BLaER1 (cell line): ENCODE results near the gene CELF2.
"Not testable (repeated sequence)": the region's sequence is repeated elsewhere in the genome, so short reads cannot be mapped to it uniquely, and the experiment has no call there.

Experiments
- H3K27ac ChIP-seq: shearing (Covaris generic); formaldehyde crosslinking; 2 replicates; pipeline ENCODE4 v1.8.1; 2022
- H3K27me3 ChIP-seq: shearing (Covaris generic); formaldehyde crosslinking; 2 replicates; pipeline ENCODE4 v1.8.1; 2022
- H3K36me3 ChIP-seq: shearing (Covaris generic); formaldehyde crosslinking; 2 replicates; pipeline ENCODE4 v1.8.1; 2022
- H3K4me1 ChIP-seq: shearing (Covaris generic); formaldehyde crosslinking; 2 replicates; pipeline ENCODE4 v1.8.1; 2022
- H3K4me2 ChIP-seq: shearing (Covaris generic); formaldehyde crosslinking; 2 replicates; pipeline ENCODE4 v1.8.1; 2022
- H3K4me3 ChIP-seq: shearing (Covaris generic); formaldehyde crosslinking; 2 replicates; pipeline ENCODE4 v1.8.1; 2022
- H3K9ac ChIP-seq: shearing (Covaris generic); formaldehyde crosslinking; 2 replicates; pipeline ENCODE4 v1.8.1; 2022
- H3K9me3 ChIP-seq: shearing (Covaris generic); formaldehyde crosslinking; 2 replicates; pipeline ENCODE4 v1.8.1; 2022
- H4K20me1 ChIP-seq: shearing (Covaris generic); formaldehyde crosslinking; 2 replicates; pipeline ENCODE4 v1.8.1; 2022
- Cebpa-rat ChIP-seq: shearing (Covaris generic); IDR thresholded peaks from 2 replicates; pipeline ENCODE4 v1.8.1; 2022

The CELF2 gene

DNA sequence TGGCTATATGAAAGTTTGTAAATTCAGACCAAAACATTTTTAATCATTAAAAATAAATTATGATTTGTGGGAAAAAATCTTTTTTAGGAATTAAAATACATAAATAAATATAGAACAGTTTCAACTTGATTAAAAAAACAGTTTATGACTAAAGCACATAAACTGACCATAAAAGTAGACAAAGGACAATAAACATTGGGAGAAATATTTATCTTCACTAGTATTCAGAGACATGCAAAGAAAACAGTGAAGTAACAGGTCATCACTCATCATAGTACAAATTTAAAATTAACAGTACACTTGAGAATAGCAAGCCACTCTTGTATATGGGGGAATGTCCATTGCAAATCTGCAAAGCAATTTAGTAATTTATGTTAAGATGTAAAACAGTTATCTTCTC lies 28.0 kb upstream of the CELF2 start:
- no peaks in the 10 kb centered on the region for H4K20me1 ChIP-seq

DNA sequence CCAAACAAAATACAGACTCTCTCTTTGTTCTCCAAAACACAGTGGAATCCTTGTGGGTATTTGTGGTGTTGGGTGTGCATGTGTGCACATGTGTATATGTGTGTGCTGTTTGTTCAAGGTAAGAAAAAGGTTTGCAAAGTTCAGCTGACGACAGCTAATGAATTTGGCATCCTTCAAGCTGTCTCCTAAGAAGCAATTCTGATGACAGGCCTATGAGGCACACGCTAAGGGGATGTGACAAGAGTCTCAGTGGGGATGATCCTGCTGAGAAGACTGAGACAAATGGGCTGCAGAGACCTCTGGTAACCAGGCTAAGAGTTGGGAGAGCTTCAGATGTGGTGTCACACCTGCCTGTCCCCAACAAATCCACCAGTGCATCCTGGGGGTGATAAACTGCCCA lies 26.5 kb upstream of the CELF2 start:
- Histone ChIP-seq H3K4me3 (no peak overlapping the region), H3K27me3 (no peaks in the 10 kb centered on the region), H4K20me1 (no peaks in the 10 kb centered on the region), H3K9ac (no peak overlapping the region), H3K4me2 (no peak overlapping the region), H3K9me3 (no peaks in the 10 kb centered on the region), H3K36me3 (no peaks in the 10 kb centered on the region), H3K4me1 (no peaks in the 10 kb centered on the region), H3K27ac (no peak overlapping the region)
- no peak for TF ChIP-seq Cebpa-rat

More for the DNA sequence above, 28.0 kb upstream of the CELF2 start:
- no peak overlapping the region for H3K27ac ChIP-seq
- no peaks in the 10 kb centered on the region for H3K4me1 ChIP-seq
- H3K27me3 ChIP-seq, result no peaks in the 10 kb centered on the region
- TF ChIP-seq Cebpa-rat, result no peak
- H3K4me3 ChIP-seq, result no peak overlapping the region
- H3K9me3 ChIP-seq, result no peaks in the 10 kb centered on the region
- H3K36me3 ChIP-seq, result no peaks in the 10 kb centered on the region
- no peak overlapping the region for H3K4me2 ChIP-seq
- no peak overlapping the region for H3K9ac ChIP-seq

DNA sequence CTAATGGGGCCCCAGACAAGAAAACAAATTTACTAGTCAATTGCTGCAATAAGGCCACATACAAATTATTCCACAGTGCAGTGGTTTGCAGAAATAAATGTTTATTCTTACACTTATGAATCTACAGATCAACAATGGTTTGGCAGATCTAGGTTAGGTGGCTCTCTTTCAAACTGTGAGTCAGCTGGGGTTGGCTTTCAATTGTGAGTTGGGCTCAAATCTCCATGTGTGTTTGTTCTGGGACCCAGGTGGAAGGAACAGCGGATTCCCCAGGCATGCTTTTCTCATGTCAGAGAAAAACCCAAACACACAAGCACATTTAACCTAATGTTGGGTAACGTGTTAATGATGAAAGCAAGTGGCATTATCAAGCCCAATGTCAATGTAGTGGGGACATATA lies 25.6 kb upstream of the CELF2 start:
- TF ChIP-seq Cebpa-rat, result no peak
- H3K4me3 ChIP-seq, result no peak overlapping the region
- H3K36me3 ChIP-seq, result no peaks in the 10 kb centered on the region
- no peaks in the 10 kb centered on the region for H3K9me3 ChIP-seq
- H3K4me1 ChIP-seq, result no peaks in the 10 kb centered on the region
- H3K4me2 ChIP-seq, result no peak overlapping the region
- no peaks in the 10 kb centered on the region for H3K27me3 ChIP-seq
- H4K20me1 ChIP-seq, result no peaks in the 10 kb centered on the region
- no peak overlapping the region for H3K27ac ChIP-seq
- no peak overlapping the region for H3K9ac ChIP-seq

DNA sequence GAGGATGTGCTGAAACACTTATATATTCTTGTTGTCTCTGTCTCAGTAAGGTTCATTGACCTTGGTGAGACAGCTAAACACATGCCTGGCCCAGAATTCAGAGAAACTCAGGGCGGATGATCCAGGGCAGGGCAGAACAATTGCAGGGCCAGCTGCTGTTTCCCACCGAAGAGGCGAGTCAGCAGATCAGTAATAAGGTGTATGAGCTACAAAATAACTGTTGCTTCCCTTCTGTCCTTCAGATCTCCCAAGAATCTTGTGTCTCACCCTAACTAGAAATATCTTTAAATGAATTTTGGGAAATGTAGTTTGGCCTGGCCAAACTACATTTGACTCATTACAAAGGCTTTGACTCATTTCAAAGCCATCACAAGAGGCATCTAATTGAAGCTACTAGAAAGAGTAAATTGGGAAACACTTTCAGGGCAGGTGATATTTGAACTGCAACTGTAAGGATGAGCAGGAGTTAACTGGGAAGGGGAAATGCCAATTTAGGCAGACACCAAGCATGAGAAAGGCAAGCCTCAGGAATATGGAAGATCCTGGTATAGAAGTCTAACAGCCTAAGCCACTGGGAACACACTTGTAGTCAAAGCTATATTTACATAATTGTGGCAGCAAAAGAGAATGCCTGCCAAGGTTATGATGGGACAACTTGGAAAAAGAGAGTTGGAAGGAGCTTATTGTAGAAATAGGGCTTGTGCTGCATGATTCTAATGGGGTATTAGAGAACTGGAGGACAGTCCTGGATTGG lies 24.5 kb upstream of the CELF2 start:
- H3K9ac ChIP-seq, result no peak overlapping the region
- H3K27ac ChIP-seq, result no peak overlapping the region
- peaks cover 3% of the 10 kb centered on the region; the same call in 1 of the 2 replicates for H3K9me3 ChIP-seq
- no peak overlapping the region for H3K4me3 ChIP-seq
- no peaks in the 10 kb centered on the region for H4K20me1 ChIP-seq
- H3K4me2 ChIP-seq, result no peak overlapping the region
- TF ChIP-seq Cebpa-rat, result no peak
- H3K27me3 ChIP-seq, result no peaks in the 10 kb centered on the region
- no peaks in the 10 kb centered on the region for H3K4me1 ChIP-seq
- no peaks in the 10 kb centered on the region for H3K36me3 ChIP-seq

DNA sequence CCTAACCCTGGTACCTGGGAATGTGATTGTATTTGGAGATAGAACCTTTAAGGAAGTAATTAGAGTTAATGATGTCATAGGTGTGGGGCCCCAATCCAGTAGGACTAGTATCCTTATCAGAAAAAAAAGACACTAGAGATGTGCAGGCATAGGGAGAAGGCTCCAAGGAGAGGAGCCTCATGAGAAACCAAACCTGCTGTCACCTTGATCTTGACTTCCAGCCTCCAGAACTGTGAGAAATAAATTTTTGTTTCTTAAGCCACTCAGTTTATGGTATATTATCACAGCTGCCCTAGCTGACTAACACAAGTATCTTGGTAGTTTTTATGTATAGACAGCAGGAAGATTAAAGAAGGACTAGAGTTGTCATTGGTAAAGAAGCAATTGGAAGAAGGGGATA lies 23.9 kb upstream of the CELF2 start:
- Histone ChIP-seq H3K27me3 (no peaks in the 10 kb centered on the region), H3K4me2 (no peak overlapping the region), H3K9ac (no peak overlapping the region), H3K4me1 (no peaks in the 10 kb centered on the region), H4K20me1 (no peaks in the 10 kb centered on the region), H3K27ac (no peak overlapping the region), H3K36me3 (no peaks in the 10 kb centered on the region), H3K9me3 (peaks cover 3% of the 10 kb centered on the region; the same call in 1 of the 2 replicates), H3K4me3 (no peak overlapping the region)
- no peak for TF ChIP-seq Cebpa-rat

DNA sequence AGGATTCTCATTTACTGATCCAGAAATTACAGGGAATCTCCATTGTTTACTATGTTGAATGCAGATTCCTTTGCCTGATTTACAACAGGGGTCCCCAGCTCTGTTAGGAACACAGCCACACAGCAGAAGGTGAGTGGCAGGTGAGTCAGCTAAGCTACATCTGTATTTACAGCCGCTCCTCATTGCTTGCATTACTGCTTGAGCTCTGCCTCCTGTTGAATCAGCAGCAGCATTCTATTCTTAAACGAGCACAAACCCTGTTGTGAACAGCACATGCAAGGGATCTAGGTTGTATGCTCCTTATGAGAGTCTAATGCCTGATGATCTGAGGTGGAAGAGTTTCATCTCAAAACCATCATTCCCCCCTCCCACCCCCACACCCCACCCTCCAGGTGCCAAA lies 23.3 kb upstream of the CELF2 start:
- H3K27ac ChIP-seq, result no peak overlapping the region
- no peaks in the 10 kb centered on the region for H4K20me1 ChIP-seq
- no peak overlapping the region for H3K4me3 ChIP-seq
- TF ChIP-seq Cebpa-rat, result no peak
- H3K9me3 ChIP-seq, result peaks cover 3% of the 10 kb centered on the region; the same call in 1 of the 2 replicates
- H3K9ac ChIP-seq, result no peak overlapping the region
- H3K4me2 ChIP-seq, result no peak overlapping the region
- H3K27me3 ChIP-seq, result no peaks in the 10 kb centered on the region
- no peaks in the 10 kb centered on the region for H3K4me1 ChIP-seq
- no peaks in the 10 kb centered on the region for H3K36me3 ChIP-seq

- no peaks in the 10 kb centered on the region for H4K20me1 ChIP-seq
- no peak for TF ChIP-seq Cebpa-rat
These were observed 22.6 kb upstream of the CELF2 start for GRCh38 chr10:10995120-10995519.

GRCh38 chr10:10996966-10997620 lies 20.6 kb upstream of the CELF2 start:
- Histone ChIP-seq H4K20me1 (no peaks in the 10 kb centered on the region), H3K4me2 (no peak overlapping the region), H3K27ac (no peak overlapping the region), H3K4me1 (no peaks in the 10 kb centered on the region), H3K9me3 (peaks cover 3% of the 10 kb centered on the region; the same call in 1 of the 2 replicates), H3K36me3 (no peaks in the 10 kb centered on the region), H3K9ac (no peak overlapping the region), H3K27me3 (no peaks in the 10 kb centered on the region), H3K4me3 (no peak overlapping the region)
- TF ChIP-seq Cebpa-rat, result no peak

More at GRCh38 chr10:10995120-10995519, 22.6 kb upstream of the CELF2 start:
- H3K4me2 ChIP-seq, result no peak overlapping the region
- H3K36me3 ChIP-seq, result no peaks in the 10 kb centered on the region
- no peaks in the 10 kb centered on the region for H3K27me3 ChIP-seq
- no peaks in the 10 kb centered on the region for H3K4me1 ChIP-seq
- H3K9me3 ChIP-seq, result peaks cover 3% of the 10 kb centered on the region; the same call in 1 of the 2 replicates
- H3K9ac ChIP-seq, result no peak overlapping the region
- H3K27ac ChIP-seq, result no peak overlapping the region
- H3K4me3 ChIP-seq, result no peak overlapping the region

DNA sequence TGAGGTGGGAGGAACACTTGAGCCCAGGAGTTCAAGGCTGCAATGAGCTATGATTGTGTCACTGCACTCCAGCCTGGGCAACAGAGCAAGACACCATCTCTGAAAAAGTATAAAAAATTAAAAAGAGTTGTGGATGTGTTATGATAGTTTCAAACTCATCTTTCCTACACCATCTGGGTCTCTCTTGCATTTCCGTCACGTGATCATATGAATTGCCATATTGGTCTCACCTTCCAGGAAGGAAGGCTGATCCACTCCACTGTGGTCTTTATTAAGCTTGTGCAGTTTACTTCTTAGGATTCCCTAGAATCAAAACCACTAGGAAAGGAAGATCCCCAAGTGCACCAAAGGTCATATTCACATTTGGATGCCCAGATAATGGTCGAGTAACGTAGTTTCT lies 18.2 kb upstream of the CELF2 start:
- H3K27me3 ChIP-seq, H3K4me2 ChIP-seq, H3K9ac ChIP-seq, H3K4me1 ChIP-seq, H3K4me3 ChIP-seq, H4K20me1 ChIP-seq, H3K27ac ChIP-seq, H3K9me3 ChIP-seq, H3K36me3 ChIP-seq: not testable (repeated sequence)

- H3K4me2 ChIP-seq, result no peak overlapping the region
- no peak overlapping the region for H3K4me3 ChIP-seq
- no peak overlapping the region for H3K27ac ChIP-seq
- no peak for TF ChIP-seq Cebpa-rat
- no peaks in the 10 kb centered on the region for H3K36me3 ChIP-seq
- H4K20me1 ChIP-seq, result no peaks in the 10 kb centered on the region
- no peaks in the 10 kb centered on the region for H3K27me3 ChIP-seq
- no peak overlapping the region for H3K9ac ChIP-seq
- no peaks in the 10 kb centered on the region for H3K4me1 ChIP-seq
- peaks cover 3% of the 10 kb centered on the region; the same call in 1 of the 2 replicates for H3K9me3 ChIP-seq
These were observed 15.2 kb upstream of the CELF2 start for GRCh38 chr10:11002485-11002884.
